DOHH2 (cell line): ENCODE results near the gene NEUROD4.

ENCODE experiments used
- CTCF ChIP-seq: fragments of 200-600 bp; sonication (generic); IDR thresholded peaks from one replicate; pipeline ENCODE4 v1.5.1; 2014; ENCODE audit warnings: antibody characterized with exemption, mild to moderate bottlenecking, low read depth, low read length; ENCODE audit not compliant: poor library complexity, severe bottlenecking
- EZH2phosphoT487 ChIP-seq: fragments of 200-600 bp; sonication (generic); IDR thresholded peaks from 2 replicates; pipeline ENCODE4 v1.6.1; 2017; ENCODE audit warnings: borderline replicate concordance, mild to moderate bottlenecking, antibody characterized with exemption, low read length, moderate library complexity, mixed read lengths

GRCh38 chr12:55008944-55009585 is 10.7 kb upstream of the NEUROD4 start:
- TF ChIP-seq CTCF, result no peak
- TF ChIP-seq EZH2phosphoT487, result no peak
